Osteoblast (primary cell): ENCODE measurements around the gene TBX3. TPM values are rescaled to one million over a fixed set of nuclear protein-coding genes. Genes with fewer than 3 reads are reported as not detected.

Source experiments
- DNase-seq: peaks from one replicate; pipeline ENCODE4 v3.0.0; 2011; ENCODE audit warnings: low spot score, mixed read lengths; ENCODE audit not compliant: insufficient read length; ENCODE audit errors: missing footprints
- H2AFZ ChIP-seq: 2 replicates; pipeline ENCODE4 v1.6.0; 2011; ENCODE audit warnings: mild to moderate bottlenecking, low read length
- H3K27ac ChIP-seq: 2 replicates; pipeline ENCODE4 v1.5.1; 2011; ENCODE audit warnings: mild to moderate bottlenecking, low read depth, low read length, moderate library complexity
- H3K27me3 ChIP-seq: 2 replicates; pipeline ENCODE4 v1.6.0; 2012; ENCODE audit warnings: mild to moderate bottlenecking, control low read depth, inconsistent platforms, low read length, moderate library complexity; ENCODE audit not compliant: insufficient read depth
- H3K36me3 ChIP-seq: 2 replicates; pipeline ENCODE4 v1.5.1; 2011; ENCODE audit warnings: mild to moderate bottlenecking, low read length, control low read depth, moderate library complexity; ENCODE audit not compliant: insufficient read depth
- H3K4me1 ChIP-seq: 2 replicates; pipeline ENCODE4 v1.5.1; 2011; ENCODE audit warnings: mild to moderate bottlenecking, low read length, control low read depth, moderate library complexity; ENCODE audit not compliant: insufficient read depth
- H3K4me2 ChIP-seq: 2 replicates; pipeline ENCODE4 v1.6.0; 2011; ENCODE audit warnings: mild to moderate bottlenecking, low read length; ENCODE audit not compliant: insufficient read depth
- H3K4me3 ChIP-seq: fragments of 200-600 bp; sonication (generic); 3 replicates; pipeline ENCODE4 v1.5.1; 2012; ENCODE audit warnings: mild to moderate bottlenecking, low read length, inconsistent platforms; ENCODE audit not compliant: insufficient read depth
- H3K79me2 ChIP-seq: 2 replicates; pipeline ENCODE4 v1.6.0; 2012; ENCODE audit warnings: mild to moderate bottlenecking, low read length, control low read depth, inconsistent platforms; ENCODE audit not compliant: insufficient read depth
- H3K9me3 ChIP-seq: 2 replicates; pipeline ENCODE4 v1.5.1; 2011; ENCODE audit warnings: low read depth, low read length, control low read depth
- H4K20me1 ChIP-seq: 2 replicates; pipeline ENCODE4 v1.6.0; 2012; ENCODE audit warnings: mild to moderate bottlenecking, low read length, control low read depth; ENCODE audit not compliant: insufficient read depth
- CTCF ChIP-seq: IDR thresholded peaks from 2 replicates; pipeline ENCODE4 v1.5.1; 2011; ENCODE audit warnings: mild to moderate bottlenecking, low read depth, low read length, moderate library complexity; ENCODE audit errors: extremely low read depth
- total RNA-seq: library from RNA; depleted of rRNA; stranded (reverse); fragments of >200 nt; gene quantifications from 2 replicates; pipeline ENCODE4 v1.2.3, GENCODE V29; 2012

Gene TBX3
- total RNA-seq, 1 donor: 11.9 TPM

- Histone ChIP-seq H3K9me3 (no peaks in the 10 kb centered on the region), H3K4me1 (peaks cover 2% of the 10 kb centered on the region), H3K27ac (no peak overlapping the region), H3K27me3 (no peaks in the 10 kb centered on the region), H3K36me3 (no peaks in the 10 kb centered on the region), H2AFZ (no peak overlapping the region), H3K79me2 (no peaks in the 10 kb centered on the region), H3K4me3 (no peak overlapping the region), H3K4me2 (no peak overlapping the region), H4K20me1 (no peaks in the 10 kb centered on the region)
- TF ChIP-seq CTCF: no peak
- no peak for DNase-seq
Observed at GRCh38 chr12:114656906-114657596, 26.9 kb downstream of the TBX3 start.

- H3K36me3 ChIP-seq: no peaks in the 10 kb centered on the region
- no peak for TF ChIP-seq CTCF
- no peak overlapping the region for H2AFZ ChIP-seq
Observed at GRCh38 chr12:114655934-114656749, 27.8 kb downstream of the TBX3 start.

GRCh38 chr12:114649585-114649984, 34.4 kb downstream of the TBX3 start:
- Histone ChIP-seq H4K20me1 (no peaks in the 10 kb centered on the region), H3K36me3 (no peaks in the 10 kb centered on the region), H3K4me1 (no peaks in the 10 kb centered on the region), H3K79me2 (no peaks in the 10 kb centered on the region), H3K4me2 (no peak overlapping the region), H3K27ac (no peak overlapping the region), H2AFZ (no peak overlapping the region), H3K27me3 (no peaks in the 10 kb centered on the region), H3K9me3 (no peaks in the 10 kb centered on the region), H3K4me3 (no peak overlapping the region)
- no peak for TF ChIP-seq CTCF
- no peak for DNase-seq

More at GRCh38 chr12:114655934-114656749, 27.8 kb downstream of the TBX3 start:
- Histone ChIP-seq H3K27ac (no peak overlapping the region), H3K79me2 (no peaks in the 10 kb centered on the region), H3K4me3 (no peak overlapping the region), H3K4me1 (peaks cover 2% of the 10 kb centered on the region), H3K4me2 (peak overlapping the region; percentile 24), H3K9me3 (no peaks in the 10 kb centered on the region), H4K20me1 (no peaks in the 10 kb centered on the region), H3K27me3 (no peaks in the 10 kb centered on the region)
- no peak for DNase-seq

GRCh38 chr12:114648711-114649110, 35.3 kb downstream of the TBX3 start:
- DNase-seq: no peak
- H3K4me2 ChIP-seq: no peak overlapping the region
- no peaks in the 10 kb centered on the region for H3K4me1 ChIP-seq
- H3K9me3 ChIP-seq: no peaks in the 10 kb centered on the region
- H3K79me2 ChIP-seq: no peaks in the 10 kb centered on the region
- H3K36me3 ChIP-seq: no peaks in the 10 kb centered on the region
- no peaks in the 10 kb centered on the region for H3K27me3 ChIP-seq
- H4K20me1 ChIP-seq: no peaks in the 10 kb centered on the region
- no peak overlapping the region for H3K27ac ChIP-seq
- no peak for TF ChIP-seq CTCF
- H3K4me3 ChIP-seq: no peak overlapping the region
- no peak overlapping the region for H2AFZ ChIP-seq
